ENCODE results near the gene RCVRN.

DNA sequence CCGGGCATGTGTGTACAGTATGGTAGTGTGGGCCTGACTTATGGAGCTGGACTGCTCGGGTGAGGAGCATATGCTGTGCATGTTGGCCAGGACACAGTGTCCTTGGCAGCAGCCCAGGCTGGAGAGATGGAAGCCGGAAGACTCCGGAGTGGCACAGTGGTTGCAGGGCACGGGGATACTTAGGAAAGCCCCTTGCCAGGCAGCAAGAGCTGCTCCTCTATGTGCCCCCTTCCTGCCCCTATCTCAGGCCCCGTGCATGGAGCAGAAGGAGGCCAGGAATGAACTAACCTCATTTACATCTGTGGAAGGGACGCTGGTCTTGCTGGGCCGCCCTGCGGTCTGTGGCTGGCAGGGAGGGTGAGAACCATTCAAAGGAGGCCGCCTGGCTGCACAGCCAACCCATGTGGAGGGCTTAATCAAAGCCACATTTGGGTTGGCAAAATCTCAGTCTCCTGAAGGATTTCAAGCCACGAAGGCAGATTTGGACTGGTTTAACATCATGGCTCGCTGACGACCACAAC lies 32.2 kb upstream of the RCVRN start:
- TF ChIP-seq CTCF (conservative IDR thresholded peaks at IDR 0.05; ENCODE audit: low read length) (no peak), EZH2phosphoT487 (IDR thresholded peaks at IDR 0.05; ENCODE audit: borderline replicate concordance) (no peak)

All from Loucy (cell line).